GM23338 (cell line): ENCODE measurements around the gene MON2. TPM values are rescaled to one million over a fixed set of nuclear protein-coding genes. Genes with fewer than 3 reads are reported as not detected.

Source experiments
- ATAC-seq: fragments of 200-7000 bp; cut with Tn5 transposase; 3 replicates; pipeline ENCODE4 v1.9.1; 2020
- DNase-seq: peaks from one replicate; pipeline ENCODE4 v3.0.0-alpha.2; 2015; ENCODE audit warnings: low spot score
- H2AFZ ChIP-seq: fragments of 200-600 bp; sonication (generic); 2 replicates; pipeline ENCODE4 v1.8.0; 2016; ENCODE audit warnings: antibody characterized with exemption, mild to moderate bottlenecking, moderate library complexity
- H3F3A ChIP-seq: fragments of 200-600 bp; sonication (generic); replicated peaks from 2 replicates; pipeline ENCODE4 v1.8.0; 2017; ENCODE audit warnings: antibody characterized with exemption, mixed run types, low read depth
- H3K27ac ChIP-seq: fragments of 200-600 bp; sonication (generic); 2 replicates; pipeline ENCODE4 v1.6.1; 2016; ENCODE audit warnings: low read depth
- H3K27me3 ChIP-seq: fragments of 200-600 bp; sonication (generic); 2 replicates; pipeline ENCODE4 v1.8.0; 2016; ENCODE audit warnings: mild to moderate bottlenecking, mixed run types, moderate library complexity; ENCODE audit not compliant: insufficient read depth
- H3K36me3 ChIP-seq: fragments of 200-600 bp; sonication (generic); 2 replicates; pipeline ENCODE4 v1.8.0; 2016; ENCODE audit warnings: mild to moderate bottlenecking; ENCODE audit not compliant: insufficient read depth
- H3K4me1 ChIP-seq: fragments of 200-600 bp; sonication (generic); 2 replicates; pipeline ENCODE4 v1.8.0; 2016; ENCODE audit warnings: mild to moderate bottlenecking, moderate library complexity; ENCODE audit not compliant: insufficient read depth
- H3K4me2 ChIP-seq: fragments of 200-600 bp; sonication (generic); 2 replicates; pipeline ENCODE4 v1.7.1; 2017; ENCODE audit warnings: mixed run types
- H3K4me3 ChIP-seq: fragments of 200-600 bp; sonication (generic); 2 replicates; pipeline ENCODE4 v1.6.1; 2016; ENCODE audit warnings: mixed run types
- H3K79me2 ChIP-seq: fragments of 200-600 bp; sonication (generic); replicated peaks from 2 replicates; pipeline ENCODE4 v1.8.0; 2017; ENCODE audit warnings: mild to moderate bottlenecking; ENCODE audit not compliant: insufficient read depth
- H3K9me2 ChIP-seq: fragments of 200-600 bp; sonication (generic); 2 replicates; pipeline ENCODE4 v1.8.0; 2017; ENCODE audit not compliant: insufficient read depth
- H4K20me1 ChIP-seq: fragments of 200-600 bp; sonication (generic); replicated peaks from 2 replicates; pipeline ENCODE4 v1.8.0; 2017; ENCODE audit warnings: mild to moderate bottlenecking; ENCODE audit not compliant: insufficient read depth
- H3K27ac Mint-ChIP-seq: 2 replicates; pipeline ENCODE4 v1.8.0; 2020; ENCODE audit warnings: inconsistent platforms, mild to moderate bottlenecking, moderate library complexity, mixed read lengths
- H3K27me3 Mint-ChIP-seq: 3 replicates; pipeline ENCODE4 v1.8.0; 2022; ENCODE audit warnings: low read depth, mild to moderate bottlenecking, moderate library complexity, mixed read lengths, inconsistent platforms; ENCODE audit not compliant: insufficient read depth, poor library complexity
- H3K36me3 Mint-ChIP-seq: 3 replicates; pipeline ENCODE4 v1.8.0; 2021; ENCODE audit warnings: low read depth, mild to moderate bottlenecking, inconsistent platforms, moderate library complexity, mixed read lengths
- H3K4me1 Mint-ChIP-seq: 3 replicates; pipeline ENCODE4 v1.8.0; 2020; ENCODE audit warnings: mild to moderate bottlenecking, inconsistent platforms, mixed read lengths
- H3K4me3 Mint-ChIP-seq: 3 replicates; pipeline ENCODE4 v1.8.0; 2021; ENCODE audit warnings: moderate library complexity, mild to moderate bottlenecking, inconsistent platforms, mixed read lengths
- H3K9me3 Mint-ChIP-seq: 3 replicates; pipeline ENCODE4 v1.8.0; 2020; ENCODE audit warnings: moderate library complexity, mild to moderate bottlenecking, inconsistent platforms, mixed read lengths
- CREB1 ChIP-seq: fragments of 250-450 bp; sonication (Bioruptor Pico); IDR thresholded peaks from 2 replicates; pipeline ENCODE4 v1.5.0; 2020; ENCODE audit warnings: low read depth, mild to moderate bottlenecking, moderate library complexity
- EZH2 ChIP-seq: fragments of 200-600 bp; sonication (generic); IDR thresholded peaks from one replicate; pipeline ENCODE4 v1.8.0; 2017; ENCODE audit warnings: antibody characterized with exemption, mild to moderate bottlenecking, low read depth; ENCODE audit not compliant: unreplicated experiment
- EZH2phosphoT487 ChIP-seq: fragments of 200-600 bp; sonication (generic); IDR thresholded peaks from one replicate; pipeline ENCODE4 v1.8.1; 2018; ENCODE audit warnings: antibody characterized with exemption; ENCODE audit not compliant: unreplicated experiment
- POLR2AphosphoS5 ChIP-seq: IDR thresholded peaks from 2 replicates; pipeline ENCODE4 v1.6.1; 2016; ENCODE audit warnings: antibody characterized with exemption, low read depth
- STAT1 ChIP-seq: IDR thresholded peaks from one replicate; pipeline ENCODE4 v1.6.1; 2016; ENCODE audit warnings: antibody characterized with exemption; ENCODE audit not compliant: unreplicated experiment
- ZNF114 ChIP-seq: fragments of 250-450 bp; sonication (Bioruptor Pico); IDR thresholded peaks from 2 replicates; pipeline ENCODE4 v1.5.0; 2020; ENCODE audit warnings: mild to moderate bottlenecking, moderate library complexity
- ZNF331 ChIP-seq: fragments of 250-450 bp; sonication (Bioruptor Pico); IDR thresholded peaks from 2 replicates; pipeline ENCODE4 v1.5.0; 2020; ENCODE audit warnings: low read depth, mild to moderate bottlenecking, moderate library complexity
- polyA plus RNA-seq: library from polyadenylated mRNA; unstranded; fragments of >200 nt; fragmentation: Nextera tagmentation; extraction: Ambion mirVana; gene quantifications from 2 replicates; pipeline ENCODE4 v1.2.1, GENCODE V29; 2016
- total RNA-seq: library from RNA; depleted of rRNA; stranded (reverse); fragments of >200 nt; shearing (Covaris generic); gene quantifications from 2 replicates; pipeline ENCODE4 v1.2.3, GENCODE V29; 2014
- TF ChIP-seq, protein P1 (sequence below): IDR thresholded peaks from 2 replicates; pipeline ENCODE4 v1.6.1; 2016; ENCODE audit warnings: antibody characterized with exemption
- TF ChIP-seq, protein P2 (sequence below), 2 experiments: fragments of 200-600 bp in 1 of 2; sonication (generic) in 1 of 2; conservative IDR thresholded peaks; 2 replicates each; pipeline versions ENCODE4 v1.5.1 to v1.6.1; 2016 to 2017; ENCODE audit warnings: antibody characterized with exemption in 2 of 2, low read depth in 2 of 2, mild to moderate bottlenecking in 2 of 2, moderate library complexity in 1 of 2

MON2 gene
- total and polyA plus RNA-seq, 2 experiments from 2014 or later = 11.0 to 27.3 TPM

- H3K27ac Mint-ChIP-seq = no peak overlapping the region
Measured at GRCh38 chr12:62621101-62621638, 154.5 kb downstream of the MON2 start.

GRCh38 chr12:62622177-62622576 lies 155.6 kb downstream of the MON2 start:
- H3K4me3 ChIP-seq = no peak overlapping the region
- Mint-ChIP-seq H3K27ac (no peak overlapping the region), H3K9me3 (no peaks in the 10 kb centered on the region; the same call in 2 of the 3 replicates), H3K36me3 (no peaks in the 10 kb centered on the region), H3K27me3 (peaks cover 2% of the 10 kb centered on the region), H3K4me1 (peaks cover 36% of the 10 kb centered on the region), H3K4me3 (no peak overlapping the region)
- no peaks in the 10 kb centered on the region for H3K36me3 ChIP-seq
- no peaks in the 10 kb centered on the region for H3K27me3 ChIP-seq
- no peaks in the 10 kb centered on the region for H4K20me1 ChIP-seq
- peaks cover 41% of the 10 kb centered on the region for H3K4me1 ChIP-seq
- no peaks in the 10 kb centered on the region for H3F3A ChIP-seq
- no peak overlapping the region for H2AFZ ChIP-seq
- no peaks in the 10 kb centered on the region for H3K79me2 ChIP-seq
- DNase-seq (peak; percentile 41), ATAC-seq (peak; percentile 80)
- no peak overlapping the region for H3K4me2 ChIP-seq
- no peak overlapping the region for H3K27ac ChIP-seq
- H3K9me2 ChIP-seq = no peaks in the 10 kb centered on the region
- no peak for TF ChIP-seq POLR2AphosphoS5
- no peak for TF ChIP-seq EZH2phosphoT487
- TF ChIP-seq, protein P1, sequence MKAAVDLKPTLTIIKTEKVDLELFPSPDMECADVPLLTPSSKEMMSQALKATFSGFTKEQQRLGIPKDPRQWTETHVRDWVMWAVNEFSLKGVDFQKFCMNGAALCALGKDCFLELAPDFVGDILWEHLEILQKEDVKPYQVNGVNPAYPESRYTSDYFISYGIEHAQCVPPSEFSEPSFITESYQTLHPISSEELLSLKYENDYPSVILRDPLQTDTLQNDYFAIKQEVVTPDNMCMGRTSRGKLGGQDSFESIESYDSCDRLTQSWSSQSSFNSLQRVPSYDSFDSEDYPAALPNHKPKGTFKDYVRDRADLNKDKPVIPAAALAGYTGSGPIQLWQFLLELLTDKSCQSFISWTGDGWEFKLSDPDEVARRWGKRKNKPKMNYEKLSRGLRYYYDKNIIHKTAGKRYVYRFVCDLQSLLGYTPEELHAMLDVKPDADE = no peak
- TF ChIP-seq CREB1 = no peak
- no peak for TF ChIP-seq STAT1
- no peak for TF ChIP-seq EZH2
- no peak for TF ChIP-seq ZNF331
- TF ChIP-seq, protein P2, sequence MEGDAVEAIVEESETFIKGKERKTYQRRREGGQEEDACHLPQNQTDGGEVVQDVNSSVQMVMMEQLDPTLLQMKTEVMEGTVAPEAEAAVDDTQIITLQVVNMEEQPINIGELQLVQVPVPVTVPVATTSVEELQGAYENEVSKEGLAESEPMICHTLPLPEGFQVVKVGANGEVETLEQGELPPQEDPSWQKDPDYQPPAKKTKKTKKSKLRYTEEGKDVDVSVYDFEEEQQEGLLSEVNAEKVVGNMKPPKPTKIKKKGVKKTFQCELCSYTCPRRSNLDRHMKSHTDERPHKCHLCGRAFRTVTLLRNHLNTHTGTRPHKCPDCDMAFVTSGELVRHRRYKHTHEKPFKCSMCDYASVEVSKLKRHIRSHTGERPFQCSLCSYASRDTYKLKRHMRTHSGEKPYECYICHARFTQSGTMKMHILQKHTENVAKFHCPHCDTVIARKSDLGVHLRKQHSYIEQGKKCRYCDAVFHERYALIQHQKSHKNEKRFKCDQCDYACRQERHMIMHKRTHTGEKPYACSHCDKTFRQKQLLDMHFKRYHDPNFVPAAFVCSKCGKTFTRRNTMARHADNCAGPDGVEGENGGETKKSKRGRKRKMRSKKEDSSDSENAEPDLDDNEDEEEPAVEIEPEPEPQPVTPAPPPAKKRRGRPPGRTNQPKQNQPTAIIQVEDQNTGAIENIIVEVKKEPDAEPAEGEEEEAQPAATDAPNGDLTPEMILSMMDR (conservative IDR thresholded peaks at IDR 0.05; ENCODE audit: low read depth in 2 of 2) = no peak

More at GRCh38 chr12:62621101-62621638, 154.5 kb downstream of the MON2 start:
- H3K9me3 Mint-ChIP-seq = no peaks in the 10 kb centered on the region; the same call in 2 of the 3 replicates
- H3K4me1 ChIP-seq = peaks cover 32% of the 10 kb centered on the region
- H3K4me3 Mint-ChIP-seq = no peak overlapping the region
- H3K4me1 Mint-ChIP-seq = peaks cover 36% of the 10 kb centered on the region
- no peaks in the 10 kb centered on the region for H3K79me2 ChIP-seq
- H3K27me3 ChIP-seq = no peaks in the 10 kb centered on the region
- peaks cover 2% of the 10 kb centered on the region for H3K27me3 Mint-ChIP-seq
- H3K4me3 ChIP-seq = no peak overlapping the region
- H3K36me3 Mint-ChIP-seq = no peaks in the 10 kb centered on the region; the same call in 2 of the 3 replicates
- no peaks in the 10 kb centered on the region for H3K36me3 ChIP-seq
- no peak overlapping the region for H2AFZ ChIP-seq
- no peak overlapping the region for H3K27ac ChIP-seq
- no peaks in the 10 kb centered on the region for H3F3A ChIP-seq
- H4K20me1 ChIP-seq = no peaks in the 10 kb centered on the region
- no peak for TF ChIP-seq ZNF331
- no peak for TF ChIP-seq EZH2
- TF ChIP-seq, protein P2 (conservative IDR thresholded peaks at IDR 0.05; ENCODE audit: low read depth in 2 of 2) = no peak
- no peak for TF ChIP-seq EZH2phosphoT487
- no peak for TF ChIP-seq POLR2AphosphoS5
- TF ChIP-seq ZNF114 = no peak
- no peak for TF ChIP-seq CREB1
- H3K4me2 ChIP-seq = no peak overlapping the region; the same call in 1 of the 2 replicates
- DNase-seq = no peak
- no peaks in the 10 kb centered on the region for H3K9me2 ChIP-seq
- peak; percentile 26; the same call in 2 of the 3 replicates for ATAC-seq
